H1 (cell line): ENCODE data around the gene SLC25A51. TPM values are rescaled to one million over a fixed set of nuclear protein-coding genes. Genes with fewer than 3 reads are reported as not detected.

Experiments
- CTCF ChIA-PET: fragments of 300-600 bp; sonication (Branson Sonifier 250); formaldehyde crosslinking; loops from one replicate; lab custom pipeline; 2021; ENCODE audit not compliant: partially characterized antibody; lab: Charles Lee
- POLR2A ChIA-PET: fragments of 300-600 bp; sonication (Branson Sonifier 250); formaldehyde crosslinking; loops from one replicate; lab custom pipeline; 2021; ENCODE audit warnings: inconsistent platforms; ENCODE audit not compliant: partially characterized antibody; lab: Charles Lee
- DNase-seq, 2 experiments: peaks; one replicate each; pipeline versions ENCODE4 v3.0.0 to v3.0.0-alpha.2; 2010 to 2022; ENCODE audit warnings: low spot score in 2 of 2, low read depth in 1 of 2, mixed read lengths in 1 of 2
- FAIRE-seq: peaks from 2 replicates; lab custom pipeline; 2011; peaks lifted over from hg19 to GRCh38; lab: Jason Lieb, UNC
- H2AFZ ChIP-seq: 2 replicates; pipeline ENCODE4 v1.8.1; 2012; ENCODE audit warnings: low read length, inconsistent platforms
- H2AK5ac ChIP-seq: 2 replicates; pipeline ENCODE4 v1.6.1; 2013; ENCODE audit warnings: low read depth, low read length
- H2BK120ac ChIP-seq: replicated peaks from 2 replicates; pipeline ENCODE3; 2013; ENCODE audit warnings: low read depth, low read length, inconsistent platforms
- H2BK12ac ChIP-seq: 2 replicates; pipeline ENCODE4 v1.6.1; 2013; ENCODE audit warnings: low read depth, low read length
- H2BK15ac ChIP-seq: 2 replicates; pipeline ENCODE4 v1.6.1; 2013; ENCODE audit warnings: low read length
- H2BK20ac ChIP-seq: 2 replicates; pipeline ENCODE4 v1.6.1; 2013; ENCODE audit warnings: low read length
- H2BK5ac ChIP-seq: 2 replicates; pipeline ENCODE4 v1.6.1; 2013; ENCODE audit warnings: low read depth, low read length
- H3K14ac ChIP-seq: 2 replicates; pipeline ENCODE4 v1.6.1; 2013; ENCODE audit warnings: inconsistent platforms; ENCODE audit not compliant: insufficient read length
- H3K18ac ChIP-seq: 2 replicates; pipeline ENCODE4 v1.6.1; 2013; ENCODE audit warnings: low read length; ENCODE audit errors: extremely low read depth
- H3K23ac ChIP-seq: 2 replicates; pipeline ENCODE4 v1.6.1; 2013; ENCODE audit warnings: inconsistent platforms; ENCODE audit not compliant: insufficient read length
- H3K23me2 ChIP-seq: 2 replicates; pipeline ENCODE4 v1.6.1; 2013; ENCODE audit warnings: low read depth, low read length
- H3K27ac ChIP-seq: 2 replicates; pipeline ENCODE4 v1.6.1; 2011; ENCODE audit warnings: low read depth, low read length, inconsistent platforms
- H3K27me3 ChIP-seq, 4 experiments: replicated peaks in 1 of 4; 1 replicate in 1 of 4; 2 replicates in 3 of 4; pipeline versions ENCODE4 v1.6.1 to v1.8.1; 2011 to 2013; ENCODE audit warnings: low read length in 3 of 4, mild to moderate bottlenecking in 3 of 4, inconsistent platforms in 2 of 4, mixed read lengths in 2 of 4, moderate library complexity in 1 of 4; ENCODE audit not compliant: control insufficient read depth in 3 of 4, insufficient read depth in 3 of 4; ENCODE audit errors: extremely low read depth in 1 of 4
- H3K36me3 ChIP-seq, 4 experiments: 2 replicates each; pipeline versions ENCODE4 v1.6.1 to v1.8.1; 2011 to 2013; ENCODE audit warnings: mild to moderate bottlenecking in 4 of 4, low read length in 3 of 4, moderate library complexity in 2 of 4, control low read depth in 1 of 4, inconsistent platforms in 1 of 4; ENCODE audit not compliant: insufficient read depth in 4 of 4, control insufficient read depth in 2 of 4
- H3K4ac ChIP-seq: replicated peaks from 2 replicates; pipeline ENCODE3; 2013; ENCODE audit warnings: low read length, low read depth, mixed read lengths, inconsistent platforms; ENCODE audit not compliant: insufficient read length
- H3K4me1 ChIP-seq, 4 experiments: replicated peaks in 1 of 4; 1 replicate in 1 of 4; 2 replicates in 3 of 4; pipeline versions ENCODE4 v1.6.1 to v1.8.1; 2011 to 2013; ENCODE audit warnings: low read length in 3 of 4, inconsistent platforms in 2 of 4, mixed read lengths in 1 of 4; ENCODE audit not compliant: insufficient read depth in 4 of 4, control insufficient read depth in 3 of 4
- H3K4me2 ChIP-seq, 2 experiments: 2 replicates each; pipeline versions ENCODE4 v1.6.1 to v1.8.1; 2011 to 2013; ENCODE audit warnings: low read depth in 2 of 2, low read length in 2 of 2, control low read depth in 1 of 2, inconsistent platforms in 1 of 2, mild to moderate bottlenecking in 1 of 2; ENCODE audit not compliant: insufficient read depth in 1 of 2
- H3K4me3 ChIP-seq, 4 experiments: fragments of 200-600, 300-600 bp in 1 of 4; sonication (generic), shearing (Covaris generic), sonication (Bioruptor Twin) in 1 of 4; 2 replicates each; pipeline versions ENCODE4 v1.5.1 to v1.8.1; 2011 to 2016; ENCODE audit warnings: low read length in 4 of 4, low read depth in 3 of 4, control low read depth in 2 of 4, inconsistent platforms in 2 of 4, mild to moderate bottlenecking in 2 of 4, mixed read lengths in 1 of 4, moderate library complexity in 1 of 4; ENCODE audit not compliant: insufficient read depth in 2 of 4; ENCODE audit errors: extremely low read depth in 1 of 4
- H3K56ac ChIP-seq: replicated peaks from 2 replicates; pipeline ENCODE3; 2013; ENCODE audit warnings: low read depth, mild to moderate bottlenecking, mixed read lengths, low read length, inconsistent platforms; ENCODE audit not compliant: insufficient read length
- H3K79me1 ChIP-seq: 2 replicates; pipeline ENCODE4 v1.6.1; 2013; ENCODE audit warnings: low read depth, low read length, control low read depth
- H3K79me2 ChIP-seq, 2 experiments: 2 replicates each; pipeline versions ENCODE4 v1.6.1 to v1.8.1; 2012 to 2013; ENCODE audit warnings: low read length in 2 of 2, mild to moderate bottlenecking in 2 of 2, inconsistent platforms in 1 of 2; ENCODE audit not compliant: insufficient read depth in 2 of 2, control insufficient read depth in 1 of 2
- H3K9ac ChIP-seq, 4 experiments: replicated peaks in 1 of 4; 1 replicate in 1 of 4; 2 replicates in 3 of 4; pipeline versions ENCODE4 v1.6.1 to v1.8.1; 2011 to 2013; ENCODE audit warnings: low read depth in 3 of 4, low read length in 3 of 4, control low read depth in 2 of 4, mild to moderate bottlenecking in 2 of 4, moderate library complexity in 2 of 4, inconsistent platforms in 1 of 4; ENCODE audit errors: extremely low read depth in 1 of 4
- H3K9me3 ChIP-seq, 2 experiments: 2 replicates each; pipeline versions ENCODE4 v1.6.1 to v1.8.1; 2012 to 2013; ENCODE audit warnings: mild to moderate bottlenecking in 2 of 2, moderate library complexity in 2 of 2, control low read depth in 1 of 2, inconsistent platforms in 1 of 2, low read depth in 1 of 2, low read length in 1 of 2, mixed read lengths in 1 of 2; ENCODE audit not compliant: insufficient read depth in 2 of 2
- H4K20me1 ChIP-seq, 2 experiments: replicated peaks in 1 of 2; 2 replicates each; pipeline versions ENCODE3 to v1.8.1; 2011 to 2013; ENCODE audit warnings: inconsistent platforms in 2 of 2, low read length in 2 of 2, mild to moderate bottlenecking in 1 of 2; ENCODE audit not compliant: insufficient read depth in 2 of 2, control insufficient read depth in 1 of 2
- H4K5ac ChIP-seq: 2 replicates; pipeline ENCODE4 v1.6.1; 2013; ENCODE audit warnings: low read length, low read depth, mixed read lengths, inconsistent platforms; ENCODE audit not compliant: insufficient read length
- H4K8ac ChIP-seq: 2 replicates; pipeline ENCODE4 v1.8.0; 2013; ENCODE audit warnings: mild to moderate bottlenecking, moderate library complexity, low read length, inconsistent platforms; ENCODE audit not compliant: insufficient read depth; ENCODE audit errors: extremely low read depth
- H4K91ac ChIP-seq: replicated peaks from 2 replicates; pipeline ENCODE3; 2013; ENCODE audit warnings: low read length, mixed read lengths, inconsistent platforms; ENCODE audit not compliant: insufficient read length
- CTBP2 ChIP-seq: IDR thresholded peaks from 2 replicates; pipeline ENCODE4 v1.7.0; 2011; ENCODE audit warnings: borderline replicate concordance, mild to moderate bottlenecking, moderate library complexity, mixed read lengths, low read length; ENCODE audit not compliant: insufficient read depth, insufficient read length
- NRF1 ChIP-seq: IDR thresholded peaks from 2 replicates; pipeline ENCODE4 v1.6.1; 2011; ENCODE audit warnings: mild to moderate bottlenecking, low read depth, low read length, improper control_type of control experiment
- POLR2AphosphoS5 ChIP-seq: IDR thresholded peaks from 2 replicates; pipeline ENCODE4 v1.6.1; 2011; ENCODE audit warnings: low read depth, low read length
- RBBP5 ChIP-seq: IDR thresholded peaks from 2 replicates; pipeline ENCODE4 v1.7.1; 2012; ENCODE audit warnings: low read depth, mild to moderate bottlenecking, inconsistent platforms, low read length, moderate library complexity, borderline replicate concordance
- RNF2 ChIP-seq: fragments of 200-900, 300-1000 bp; sonication (generic); IDR thresholded peaks from 2 replicates; pipeline ENCODE4 v1.7.1; 2016; ENCODE audit warnings: borderline replicate concordance, low read depth, mild to moderate bottlenecking, antibody characterized with exemption, low read length; ENCODE audit not compliant: poor library complexity, severe bottlenecking; ENCODE audit errors: missing control alignments
- SIN3A ChIP-seq, 2 experiments: IDR thresholded peaks in 1 of 2; conservative IDR thresholded peaks in 1 of 2; 2 replicates each; pipeline ENCODE4 v1.6.1; 2011 to 2012; ENCODE audit warnings: low read length in 2 of 2, improper control_type of control experiment in 1 of 2, low read depth in 1 of 2, mild to moderate bottlenecking in 1 of 2
- SP1 ChIP-seq: IDR thresholded peaks from 2 replicates; pipeline ENCODE4 v1.6.1; 2011; ENCODE audit warnings: low read depth, low read length
- SRF ChIP-seq: IDR thresholded peaks from 2 replicates; pipeline ENCODE4 v1.6.1; 2011; ENCODE audit warnings: mild to moderate bottlenecking, low read depth, low read length, moderate library complexity
- TAF7 ChIP-seq: optimal IDR thresholded peaks from 2 replicates; pipeline ENCODE3; 2011; ENCODE audit warnings: low read depth, mild to moderate bottlenecking, inconsistent platforms, low read length, moderate library complexity, borderline replicate concordance
- whole genome bisulfite sequencing, 2 experiments: shearing (Covaris generic) in 1 of 2; methylation state at CpG; one replicate each; pipeline versions ENCODE4 v1.1.6 to v1.1.7; 2013 to 2015; ENCODE audit warnings: low lambda C conversion rate in 2 of 2, mixed read lengths in 2 of 2, inconsistent platforms in 1 of 2, low coverage in 1 of 2, missing lambda C conversion rate in 1 of 2; ENCODE audit not compliant: insufficient replicate concordance in 2 of 2, insufficient coverage in 1 of 2, insufficient read length in 1 of 2; ENCODE audit errors: extremely low coverage in 1 of 2, missing lambda C conversion rate in 1 of 2; 5-methylcytosine and 5-hydroxymethylcytosine counted together
- polyA plus RNA-seq, 7 experiments: library from polyadenylated mRNA; depleted of rRNA in 3 of 7; stranded (reverse) in 5 of 7; unstranded in 2 of 7; fragments of >200 nt in 5 of 7; fragments of 200-250 nt in 2 of 7; gene quantifications; 1 replicate in 5 of 7; 2 replicates in 1 of 7; 4 replicates in 1 of 7; pipeline versions ENCODE4 v1.2.1 to v1.2.3, GENCODE V29; 2011 to 2013; ENCODE audit warnings: missing spikeins in 2 of 7, mixed read lengths in 2 of 7
- total RNA-seq: library from RNA; stranded (reverse); fragmentation: NEBNext Ultra II Directional; extraction: Animal tissue kit (Norgen Biotek cat#: 25700); gene quantifications from 2 replicates; pipeline ENCODE4 v1.2.1, GENCODE V29; 2021
- TF ChIP-seq, protein P1 (sequence below): IDR thresholded peaks from 2 replicates; pipeline ENCODE4 v1.6.1; 2011; ENCODE audit warnings: low read depth, mild to moderate bottlenecking, low read length; ENCODE audit not compliant: insufficient read depth
- TF ChIP-seq, protein P2 (sequence below): IDR thresholded peaks from 2 replicates; pipeline ENCODE4 v1.6.1; 2012; ENCODE audit warnings: inconsistent platforms

Gene SLC25A51
- total and polyA plus RNA-seq, 2 of the 8 experiments (the other 6 are each of a cell fraction or from before 2014, with no cell fraction given): 8.0 to 14.5 TPM

DNA sequence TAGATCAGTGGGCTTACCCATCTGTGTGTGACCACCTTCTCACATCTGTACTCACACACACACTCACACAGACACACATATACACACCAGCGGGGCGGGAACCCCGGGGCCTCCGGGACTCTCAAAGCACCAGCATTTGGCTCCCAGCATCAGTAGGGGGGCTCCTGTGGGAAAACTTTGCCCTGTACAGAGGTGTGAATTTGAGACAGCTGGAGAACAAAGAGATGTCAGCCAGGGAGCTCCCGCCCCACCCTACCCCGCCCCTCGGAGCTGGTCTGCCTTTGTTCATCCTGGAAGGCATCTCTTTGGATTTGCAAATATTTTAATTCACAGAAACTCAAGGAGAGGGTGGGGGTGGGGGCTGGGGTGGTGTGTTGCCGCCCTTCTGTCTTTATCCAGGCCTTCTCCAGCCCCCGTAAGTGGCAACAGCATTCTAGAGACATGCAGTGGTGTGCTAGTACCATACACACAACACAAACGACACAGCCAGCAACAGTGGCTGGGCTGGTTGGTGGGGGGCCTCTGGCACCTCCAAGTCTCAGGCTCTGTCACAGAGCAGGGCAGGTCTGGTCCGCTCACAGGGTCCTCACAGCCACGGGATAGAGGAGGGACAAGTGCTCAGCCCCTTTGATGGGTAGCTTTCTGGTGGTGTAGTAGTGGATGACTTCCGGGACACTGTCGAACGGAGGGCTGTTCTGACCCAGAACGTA is 15.5 kb upstream of the SLC25A51 start:
- 88% methylated on average over 13 of the region's 16 CpGs; no CpG with 5 or more reads in 1 of the 2 experiments for WGBS, 2 experiments

More for the DNA sequence above, 15.5 kb upstream of the SLC25A51 start:
- H3K4me3 ChIP-seq: no peak overlapping the region
- H2BK120ac ChIP-seq: no peak overlapping the region
- H3K56ac ChIP-seq: no peak overlapping the region
- H3K23ac ChIP-seq: no peak overlapping the region
- peak overlapping the region; percentile 15 to 18; a peak in 1 of 4 replicates for H3K4me2 ChIP-seq
- H2BK20ac ChIP-seq: no peak overlapping the region
- no peak overlapping the region for H2AK5ac ChIP-seq
- H2BK15ac ChIP-seq: no peak overlapping the region
- H4K5ac ChIP-seq: no peak overlapping the region
- no peak overlapping the region for H3K18ac ChIP-seq
- FAIRE-seq: no peak
- no peaks in the 10 kb centered on the region for H3K9me3 ChIP-seq
- CTCF ChIA-PET: interaction anchor here (1.3 to 1.7 kb wide), 2 partner anchors 31 to 441 kb away, joined by 3 to 4 read pairs; no protein-coding TSS in a partner anchor
- H2BK12ac ChIP-seq: no peak overlapping the region
- H4K91ac ChIP-seq: no peak overlapping the region
- H3K27me3 ChIP-seq: no peaks in the 10 kb centered on the region
- no peaks in the 10 kb centered on the region for H3K79me2 ChIP-seq
- H3K4me1 ChIP-seq: peaks cover 0 to 27% (median 13%) of the 10 kb centered on the region in 4 experiments; a peak in 5 of 7 replicates
- peak overlapping the region; percentile 52; the same call in 1 of the 2 replicates for H2BK5ac ChIP-seq
- H4K20me1 ChIP-seq: no peaks in the 10 kb centered on the region
- no peaks in the 10 kb centered on the region for H3K23me2 ChIP-seq
- no peaks in the 10 kb centered on the region; a peak in 1 of 8 replicates for H3K36me3 ChIP-seq
- TF ChIP-seq SRF (no peak), RBBP5 (no peak), CTBP2 (no peak), SIN3A (conservative IDR thresholded peaks at IDR 0.05 in 1 of 2, IDR thresholded peaks at IDR 0.05 in 1 of 2; ENCODE audit: low read depth in 1 of 2, low read length in 2 of 2) (no peak), NRF1 (no peak), POLR2AphosphoS5 (no peak), RNF2 (no peak), SP1 (no peak), TAF7 (no peak)
- TF ChIP-seq, protein P1, sequence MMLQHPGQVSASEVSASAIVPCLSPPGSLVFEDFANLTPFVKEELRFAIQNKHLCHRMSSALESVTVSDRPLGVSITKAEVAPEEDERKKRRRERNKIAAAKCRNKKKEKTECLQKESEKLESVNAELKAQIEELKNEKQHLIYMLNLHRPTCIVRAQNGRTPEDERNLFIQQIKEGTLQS: no peak
- TF ChIP-seq, protein P2, sequence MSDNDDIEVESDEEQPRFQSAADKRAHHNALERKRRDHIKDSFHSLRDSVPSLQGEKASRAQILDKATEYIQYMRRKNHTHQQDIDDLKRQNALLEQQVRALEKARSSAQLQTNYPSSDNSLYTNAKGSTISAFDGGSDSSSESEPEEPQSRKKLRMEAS: no peak
- TF ChIP-seq, all 59 proteins: peak for 0
- Histone ChIP-seq H3K4ac (no peak overlapping the region), H3K79me1 (no peaks in the 10 kb centered on the region; the same call in 1 of the 2 replicates), H3K9ac (no peak overlapping the region), H2AFZ (no peak overlapping the region), H3K14ac (no peak overlapping the region), H3K27ac (no peak overlapping the region), H4K8ac (no peak overlapping the region; the same call in 1 of the 2 replicates)
- POLR2A ChIA-PET: no interaction called here
- no peak for DNase-seq
